Endothelial cell of umbilical vein (primary cell): Measurements from ENCODE around the gene HIC1.

ENCODE experiments used
- CTCF ChIP-seq, 2 donors: IDR thresholded peaks; 1 replicate in 1 of 2; 2 replicates in 1 of 2; pipeline ENCODE4 v1.5.1; 2011; ENCODE audit warnings: low read length in 2 of 2, mild to moderate bottlenecking in 2 of 2, moderate library complexity in 2 of 2, control low read depth in 1 of 2, inconsistent platforms in 1 of 2, low read depth in 1 of 2; ENCODE audit not compliant: insufficient read depth in 1 of 2; ENCODE audit errors: extremely low read depth in 1 of 2
- EZH2 ChIP-seq: IDR thresholded peaks from 2 replicates; pipeline ENCODE4 v1.6.1; 2012; ENCODE audit warnings: borderline replicate concordance, low read depth, mild to moderate bottlenecking, moderate library complexity, low read length, inconsistent platforms; ENCODE audit not compliant: severe bottlenecking
- FOS ChIP-seq: IDR thresholded peaks from 2 replicates; pipeline ENCODE4 v1.6.1; 2011; ENCODE audit warnings: mild to moderate bottlenecking, low read length, moderate library complexity, borderline replicate concordance; ENCODE audit not compliant: insufficient read depth
- GATA2 ChIP-seq: IDR thresholded peaks from 2 replicates; pipeline ENCODE4 v1.7.0; 2011; ENCODE audit warnings: low read depth, mild to moderate bottlenecking, moderate library complexity, mixed read lengths, low read length; ENCODE audit not compliant: insufficient read length, insufficient read depth
- JUN ChIP-seq: IDR thresholded peaks from 2 replicates; pipeline ENCODE4 v1.6.1; 2011; ENCODE audit warnings: borderline replicate concordance, low read depth; ENCODE audit not compliant: insufficient read length, insufficient read depth
- MAX ChIP-seq: IDR thresholded peaks from 2 replicates; pipeline ENCODE4 v1.6.1; 2011; ENCODE audit not compliant: insufficient read depth, insufficient read length
- POLR2A ChIP-seq: IDR thresholded peaks from 2 replicates; pipeline ENCODE4 v1.6.1; 2012; ENCODE audit warnings: low read depth, mild to moderate bottlenecking, control low read depth, low read length
- POLR2AphosphoS5 ChIP-seq: IDR thresholded peaks from 2 replicates; pipeline ENCODE4 v1.6.1; 2012; ENCODE audit warnings: low read depth, mild to moderate bottlenecking, control low read depth, low read length, moderate library complexity; ENCODE audit not compliant: insufficient read depth

- no peak for TF ChIP-seq POLR2A
- no peak for TF ChIP-seq CTCF (IDR thresholded peaks at IDR 0.05; ENCODE audit: extremely low read depth in 1 of 2, insufficient read depth in 1 of 2, low read depth in 1 of 2, low read length in 2 of 2)
- TF ChIP-seq POLR2AphosphoS5: peak; percentile 80
- TF ChIP-seq EZH2: no peak
- TF ChIP-seq MAX: no peak
- TF ChIP-seq JUN: no peak
- peak; percentile 50 for TF ChIP-seq FOS
- TF ChIP-seq GATA2: no peak
Observed at GRCh38 chr17:2068519-2069051, 13.7 kb downstream of the HIC1 start.
